Endodermal cell (in vitro differentiated cells): ENCODE data around the gene IFNL2. TPM values are rescaled to one million over a fixed set of nuclear protein-coding genes. Genes with fewer than 3 reads are reported as not detected.

Experiments used
- DNase-seq: peaks from one replicate; pipeline ENCODE4 v3.0.0-alpha.2; 2017
- H3K27ac ChIP-seq: 2 replicates; pipeline ENCODE4 v1.5.1; 2013; ENCODE audit warnings: mild to moderate bottlenecking, low read depth, low read length, moderate library complexity
- H3K27me3 ChIP-seq: 2 replicates; pipeline ENCODE4 v1.6.1; 2013; ENCODE audit warnings: mild to moderate bottlenecking, low read length, moderate library complexity; ENCODE audit not compliant: insufficient read depth, control insufficient read depth, poor library complexity, severe bottlenecking
- H3K36me3 ChIP-seq: 2 replicates; pipeline ENCODE4 v1.7.0; 2013; ENCODE audit warnings: mild to moderate bottlenecking, low read length, moderate library complexity; ENCODE audit not compliant: control insufficient read depth, insufficient read depth
- H3K4me1 ChIP-seq: one replicate; pipeline ENCODE4 v1.7.0; 2013; ENCODE audit warnings: low read length; ENCODE audit not compliant: control insufficient read depth, insufficient read depth
- H3K4me3 ChIP-seq: 2 replicates; pipeline ENCODE4 v1.5.1; 2013; ENCODE audit warnings: mild to moderate bottlenecking, low read length, moderate library complexity
- H3K9ac ChIP-seq: 2 replicates; pipeline ENCODE4 v1.6.1; 2013; ENCODE audit warnings: mild to moderate bottlenecking, low read length, moderate library complexity; ENCODE audit not compliant: poor library complexity, severe bottlenecking; ENCODE audit errors: extremely low read depth
- H3K9me3 ChIP-seq: 2 replicates; pipeline ENCODE4 v1.6.1; 2013; ENCODE audit warnings: mild to moderate bottlenecking, low read length, moderate library complexity; ENCODE audit not compliant: control insufficient read depth
- H3K27ac Mint-ChIP-seq: 2 replicates; pipeline ENCODE4 v1.8.0; 2020; ENCODE audit warnings: mixed read lengths
- H3K27me3 Mint-ChIP-seq: 2 replicates; pipeline ENCODE4 v1.8.0; 2021; ENCODE audit warnings: mild to moderate bottlenecking, mixed read lengths; ENCODE audit not compliant: insufficient read depth
- H3K36me3 Mint-ChIP-seq: 2 replicates; pipeline ENCODE4 v1.8.0; 2020; ENCODE audit warnings: low read depth, mixed read lengths
- H3K4me1 Mint-ChIP-seq: 2 replicates; pipeline ENCODE4 v1.8.0; 2020; ENCODE audit warnings: mixed read lengths
- H3K4me3 Mint-ChIP-seq: 2 replicates; pipeline ENCODE4 v1.8.0; 2020; ENCODE audit warnings: mild to moderate bottlenecking, moderate library complexity, mixed read lengths
- H3K9me3 Mint-ChIP-seq: 2 replicates; pipeline ENCODE4 v1.8.0; 2020; ENCODE audit warnings: mild to moderate bottlenecking, mixed read lengths
- WGBS, 2 experiments: methylation state at CpG; one replicate each; pipeline versions ENCODE4 v1.1.5 to v1.1.7; 2013; ENCODE audit warnings: missing lambda C conversion rate in 2 of 2, mixed read lengths in 1 of 2; ENCODE audit not compliant: insufficient coverage in 1 of 2, insufficient read length in 1 of 2; 5-methylcytosine and 5-hydroxymethylcytosine counted together
- total RNA-seq, 2 donors: library from RNA; stranded (reverse); fragmentation: NEBNext Ultra II Directional in 1 of 2; extraction: Animal tissue kit (Norgen Biotek cat#: 25700) in 1 of 2; gene quantifications; 2 replicates in 1 of 2; 3 replicates in 1 of 2; pipeline ENCODE4 v1.2.1, GENCODE V29; 2021
- TF ChIP-seq, protein P1 (sequence below): fragments of 200-600 bp; sonication (generic); conservative IDR thresholded peaks from 2 replicates; pipeline ENCODE4 v1.5.0; 2021; ENCODE audit warnings: antibody characterized with exemption, mild to moderate bottlenecking

IFNL2 gene
- total RNA-seq, 2 donors from 2014 or later = not detected

DNA sequence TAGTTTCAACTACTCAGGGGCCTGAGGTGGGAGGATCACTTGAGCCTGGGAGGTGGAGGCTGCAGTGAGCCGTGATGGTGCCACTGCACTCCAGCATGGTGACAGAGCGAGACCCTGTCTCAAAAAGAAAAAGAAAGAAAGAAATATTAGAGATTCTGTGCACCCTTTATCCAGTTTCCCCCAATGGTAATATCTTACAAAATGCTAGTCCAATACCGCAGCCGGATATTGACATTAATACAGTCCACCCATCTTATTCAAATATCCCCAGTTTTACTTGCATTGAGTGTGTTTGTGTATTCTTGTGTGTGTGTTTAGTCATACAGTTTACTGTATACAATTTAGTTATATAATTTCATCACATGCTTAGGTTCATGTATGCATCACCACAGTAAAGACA, 11.0 kb upstream of the IFNL2 start:
- H3K36me3 Mint-ChIP-seq = no peaks in the 10 kb centered on the region
- H3K9me3 Mint-ChIP-seq = peaks cover 4% of the 10 kb centered on the region
- Histone ChIP-seq H3K9me3 (no peaks in the 10 kb centered on the region), H3K4me3 (no peak overlapping the region), H3K36me3 (no peaks in the 10 kb centered on the region), H3K27me3 (peaks cover 30% of the 10 kb centered on the region), H3K27ac (no peak overlapping the region), H3K9ac (no peak overlapping the region), H3K4me1 (no peaks in the 10 kb centered on the region)
- H3K27me3 Mint-ChIP-seq = peaks cover 57% of the 10 kb centered on the region
- H3K4me3 Mint-ChIP-seq = no peak overlapping the region
- TF ChIP-seq, protein P1, sequence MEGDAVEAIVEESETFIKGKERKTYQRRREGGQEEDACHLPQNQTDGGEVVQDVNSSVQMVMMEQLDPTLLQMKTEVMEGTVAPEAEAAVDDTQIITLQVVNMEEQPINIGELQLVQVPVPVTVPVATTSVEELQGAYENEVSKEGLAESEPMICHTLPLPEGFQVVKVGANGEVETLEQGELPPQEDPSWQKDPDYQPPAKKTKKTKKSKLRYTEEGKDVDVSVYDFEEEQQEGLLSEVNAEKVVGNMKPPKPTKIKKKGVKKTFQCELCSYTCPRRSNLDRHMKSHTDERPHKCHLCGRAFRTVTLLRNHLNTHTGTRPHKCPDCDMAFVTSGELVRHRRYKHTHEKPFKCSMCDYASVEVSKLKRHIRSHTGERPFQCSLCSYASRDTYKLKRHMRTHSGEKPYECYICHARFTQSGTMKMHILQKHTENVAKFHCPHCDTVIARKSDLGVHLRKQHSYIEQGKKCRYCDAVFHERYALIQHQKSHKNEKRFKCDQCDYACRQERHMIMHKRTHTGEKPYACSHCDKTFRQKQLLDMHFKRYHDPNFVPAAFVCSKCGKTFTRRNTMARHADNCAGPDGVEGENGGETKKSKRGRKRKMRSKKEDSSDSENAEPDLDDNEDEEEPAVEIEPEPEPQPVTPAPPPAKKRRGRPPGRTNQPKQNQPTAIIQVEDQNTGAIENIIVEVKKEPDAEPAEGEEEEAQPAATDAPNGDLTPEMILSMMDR = no peak
- no peaks in the 10 kb centered on the region for H3K4me1 Mint-ChIP-seq
- H3K27ac Mint-ChIP-seq = no peak overlapping the region
- DNase-seq = no peak
- WGBS, 2 experiments = 96% methylated on average over 4 of the region's 4 CpGs; no CpG with 5 or more reads in 1 of the 2 experiments

DNA sequence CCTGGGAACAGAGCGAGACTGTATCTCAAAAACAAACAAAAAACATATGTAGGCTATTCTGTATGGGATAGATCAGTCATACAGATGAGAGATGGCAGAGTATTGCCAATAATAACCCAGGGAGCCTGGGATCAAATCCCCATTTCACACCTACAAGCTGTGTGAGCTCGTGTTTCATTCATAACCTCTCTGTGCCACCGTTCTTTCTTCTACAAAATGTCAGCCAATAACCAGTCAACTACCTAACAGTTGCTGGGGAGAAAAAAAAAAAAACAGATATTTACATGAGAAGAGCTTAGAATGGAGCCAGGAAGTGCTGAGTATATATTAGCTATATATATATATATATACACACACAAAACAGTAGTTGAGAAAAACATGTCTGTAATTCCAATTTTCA, 6.5 kb upstream of the IFNL2 start:
- Mint-ChIP-seq H3K4me3 (no peak overlapping the region), H3K27me3 (peaks cover 67% of the 10 kb centered on the region), H3K27ac (no peak overlapping the region), H3K36me3 (no peaks in the 10 kb centered on the region), H3K4me1 (no peaks in the 10 kb centered on the region), H3K9me3 (peaks cover 4% of the 10 kb centered on the region)
- Histone ChIP-seq H3K27me3 (peaks cover 73% of the 10 kb centered on the region), H3K4me1 (no peaks in the 10 kb centered on the region), H3K9ac (no peak overlapping the region), H3K4me3 (no peak overlapping the region), H3K36me3 (no peaks in the 10 kb centered on the region), H3K9me3 (no peaks in the 10 kb centered on the region), H3K27ac (no peak overlapping the region)
- TF ChIP-seq, protein P1 = no peak
- DNase-seq = no peak
- 75% methylated on average over 3 of the region's 3 CpGs; no CpG with 5 or more reads in 1 of the 2 experiments for WGBS, 2 experiments

DNA sequence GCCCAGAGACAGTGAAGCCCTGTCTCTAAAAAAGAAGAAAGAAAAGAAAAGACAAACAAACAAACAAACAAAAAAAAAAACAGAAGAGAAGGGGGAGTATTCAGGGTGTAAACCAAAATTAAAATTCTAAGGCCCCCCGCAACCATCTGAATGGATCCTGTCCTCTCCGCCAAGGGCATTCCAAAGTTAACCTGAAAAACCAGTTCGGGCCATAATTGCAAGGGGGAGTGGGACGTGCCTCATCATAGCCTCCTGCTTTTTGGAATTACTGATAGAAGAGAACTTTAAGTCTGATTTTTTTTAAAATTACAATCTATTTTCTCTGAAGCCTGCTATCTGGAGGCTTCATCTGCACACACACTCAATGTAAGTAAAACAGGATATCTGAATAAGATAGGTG, 5.7 kb upstream of the IFNL2 start:
- WGBS, 2 experiments = 90 to 97% methylated on average over 3 to 4 of the region's 4 CpGs
- H3K4me3 Mint-ChIP-seq = no peak overlapping the region
- H3K4me1 ChIP-seq = no peaks in the 10 kb centered on the region

More for the DNA sequence above, 5.7 kb upstream of the IFNL2 start:
- H3K36me3 Mint-ChIP-seq = no peaks in the 10 kb centered on the region
- H3K27me3 ChIP-seq = peaks cover 79% of the 10 kb centered on the region
- peaks cover 69% of the 10 kb centered on the region for H3K27me3 Mint-ChIP-seq
- H3K9me3 Mint-ChIP-seq = no peaks in the 10 kb centered on the region
- DNase-seq = no peak
- no peaks in the 10 kb centered on the region for H3K4me1 Mint-ChIP-seq
- no peak overlapping the region for H3K27ac ChIP-seq
- no peaks in the 10 kb centered on the region for H3K36me3 ChIP-seq
- H3K9ac ChIP-seq = no peak overlapping the region
- no peak overlapping the region for H3K4me3 ChIP-seq
- TF ChIP-seq, protein P1 = no peak
- no peak overlapping the region for H3K27ac Mint-ChIP-seq
- no peaks in the 10 kb centered on the region for H3K9me3 ChIP-seq
